Kasumi-1 (cell line): ENCODE data around the gene UNC50.

ENCODE experiments used
- DNase-seq, 2 experiments: peaks; one replicate each; lab custom pipeline; 2025; lab: John Stamatoyannopoulos, UW

UNC50 gene, protein sequence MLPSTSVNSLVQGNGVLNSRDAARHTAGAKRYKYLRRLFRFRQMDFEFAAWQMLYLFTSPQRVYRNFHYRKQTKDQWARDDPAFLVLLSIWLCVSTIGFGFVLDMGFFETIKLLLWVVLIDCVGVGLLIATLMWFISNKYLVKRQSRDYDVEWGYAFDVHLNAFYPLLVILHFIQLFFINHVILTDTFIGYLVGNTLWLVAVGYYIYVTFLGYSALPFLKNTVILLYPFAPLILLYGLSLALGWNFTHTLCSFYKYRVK

DNA sequence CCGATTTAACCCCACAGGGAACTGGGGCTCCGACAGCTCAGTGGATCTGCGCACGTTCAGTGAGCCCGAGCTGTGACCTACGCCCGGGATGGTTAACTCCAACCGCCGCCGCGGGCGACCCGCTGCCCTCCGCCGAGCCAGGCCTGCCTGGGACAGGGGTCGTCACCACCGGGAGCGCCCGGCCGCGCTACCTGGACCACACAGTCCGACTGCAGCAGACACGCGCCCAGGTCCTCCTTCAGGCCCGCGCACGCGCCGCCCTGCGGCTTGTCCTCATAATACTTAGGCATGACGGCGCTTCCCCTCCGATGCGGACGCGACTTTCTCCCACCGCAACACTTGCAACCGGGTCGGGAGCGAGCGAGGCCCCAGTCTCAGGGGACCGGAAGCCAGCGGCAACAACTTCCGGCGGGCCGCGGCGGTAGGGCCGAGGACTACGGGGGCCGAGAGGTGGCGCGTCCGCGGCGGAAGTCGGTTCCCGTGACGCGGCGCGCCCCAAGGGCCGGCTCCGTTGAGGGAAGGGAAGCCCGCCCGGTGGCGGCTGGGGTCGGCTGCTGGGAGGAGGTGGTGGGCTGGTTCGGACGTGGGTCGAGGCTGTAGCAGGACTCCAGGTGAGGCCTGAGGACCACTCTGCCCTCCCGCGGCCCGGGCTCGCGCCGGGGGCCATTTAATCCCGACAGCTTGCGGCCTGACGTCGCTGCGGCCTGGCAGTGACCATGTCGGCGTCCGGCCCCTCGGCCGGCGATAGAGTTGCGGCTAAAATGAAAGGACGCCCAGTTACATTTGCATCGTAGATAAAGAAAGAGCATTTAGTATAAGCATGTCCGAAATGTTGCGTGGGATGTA lies at the start of gene UNC50, which contains the start of gene COA5:
Gene UNC50, plus strand, starts transcription at position 474 of the 846 bp plus-strand sequence. CDS start 1,171 bp downstream, outside the sequence.
Gene COA5, minus strand, starts transcription at position 397 of the 846 bp plus-strand sequence. Its CDS starts 107 bp downstream, at position 290.
- peak; percentile 84 to 90 for DNase-seq

- no peak for DNase-seq
These were observed 49.4 kb upstream of the UNC50 start for GRCh38 chr2:98558852-98559530.

GRCh38 chr2:98559581-98559980 lies 48.8 kb upstream of the UNC50 start:
- peak; percentile 22 to 33 for DNase-seq

- DNase-seq, result no peak
These were observed 48.1 kb upstream of the UNC50 start for GRCh38 chr2:98560256-98560771.

DNA sequence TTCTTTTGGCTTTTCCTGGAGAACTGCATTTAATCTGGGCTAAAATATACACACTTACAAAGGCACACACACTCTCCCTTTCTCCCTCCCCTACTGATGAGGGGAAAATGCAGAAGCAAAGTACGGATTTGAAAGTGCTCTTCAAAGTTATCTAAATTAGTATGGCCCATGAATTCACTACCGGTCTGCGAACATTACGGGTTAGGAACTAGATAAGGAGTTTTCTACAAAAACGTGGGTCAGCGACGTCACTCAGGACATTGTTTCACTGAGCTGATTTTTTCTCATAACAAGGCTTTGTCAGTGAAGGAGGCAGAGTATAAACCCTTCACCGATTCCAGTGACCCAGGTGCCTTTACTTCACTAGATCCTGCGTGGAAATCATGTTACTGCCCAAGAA lies 47.4 kb upstream of the UNC50 start:
- DNase-seq, result no peak

GRCh38 chr2:98561902-98562695 lies 46.3 kb upstream of the UNC50 start:
- DNase-seq, result no peak

- no peak for DNase-seq
These were observed 45.0 kb upstream of the UNC50 start for GRCh38 chr2:98563394-98563793.

- no peak for DNase-seq
These were observed 43.8 kb upstream of the UNC50 start for GRCh38 chr2:98564541-98565132.

- DNase-seq, result no peak
These were observed 43.0 kb upstream of the UNC50 start for GRCh38 chr2:98565286-98565860.

- DNase-seq, result no peak
These were observed 42.4 kb upstream of the UNC50 start for GRCh38 chr2:98565941-98566340.

- no peak for DNase-seq
These were observed 40.0 kb upstream of the UNC50 start for GRCh38 chr2:98568161-98568956.

DNA sequence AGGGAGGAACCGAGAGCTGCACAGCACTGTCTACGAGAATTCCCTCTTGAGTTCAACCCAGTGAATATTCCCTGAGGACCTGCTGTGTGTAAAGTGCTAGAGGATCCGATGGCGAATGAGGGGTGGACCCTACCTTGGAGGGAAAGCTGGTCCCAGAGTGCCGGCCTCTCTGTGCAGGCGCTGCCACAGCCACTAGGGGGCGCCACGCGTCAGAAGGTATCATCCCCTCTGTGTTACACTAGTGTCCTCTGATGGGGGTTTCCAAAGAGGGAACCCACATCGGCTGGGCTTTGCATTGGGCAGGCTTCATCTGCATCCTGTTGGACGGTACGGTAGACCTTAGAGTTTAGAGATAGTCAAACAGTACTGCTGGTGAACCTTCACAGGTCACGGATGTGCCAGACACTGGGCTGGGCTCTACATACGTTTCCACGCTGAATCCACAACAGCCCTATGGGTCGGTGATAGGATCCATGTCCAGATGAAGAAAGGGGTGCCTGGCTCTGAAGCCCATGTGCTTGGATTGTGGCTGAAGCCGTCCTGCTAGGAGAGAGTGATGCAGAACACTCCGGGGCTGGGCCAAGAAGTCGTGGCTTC lies 39.1 kb upstream of the UNC50 start:
- DNase-seq, result peak in 1 of 2 experiments; percentile 14

DNA sequence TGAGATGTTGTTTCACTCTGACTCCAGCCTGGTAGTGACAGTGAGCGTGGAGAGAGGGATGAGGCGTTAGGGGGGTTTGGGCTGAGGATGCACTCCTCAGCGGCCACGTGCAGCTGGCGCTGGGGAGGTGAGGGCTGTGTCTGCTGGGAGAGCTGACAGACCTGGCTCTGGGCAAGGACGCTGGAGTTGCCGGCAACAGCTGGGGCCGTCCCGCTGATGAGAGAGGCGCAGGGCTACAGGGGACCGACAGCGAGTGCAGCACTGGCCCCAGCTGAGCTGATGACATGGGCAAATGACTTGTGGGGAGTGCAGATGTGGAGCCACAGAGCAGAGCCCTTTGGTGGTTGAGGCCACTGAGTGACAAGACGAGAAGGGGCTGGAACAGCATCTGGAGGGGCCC lies 38.5 kb upstream of the UNC50 start:
- DNase-seq, result no peak

- DNase-seq, result no peak
These were observed 38.0 kb upstream of the UNC50 start for GRCh38 chr2:98570356-98570755.

DNA sequence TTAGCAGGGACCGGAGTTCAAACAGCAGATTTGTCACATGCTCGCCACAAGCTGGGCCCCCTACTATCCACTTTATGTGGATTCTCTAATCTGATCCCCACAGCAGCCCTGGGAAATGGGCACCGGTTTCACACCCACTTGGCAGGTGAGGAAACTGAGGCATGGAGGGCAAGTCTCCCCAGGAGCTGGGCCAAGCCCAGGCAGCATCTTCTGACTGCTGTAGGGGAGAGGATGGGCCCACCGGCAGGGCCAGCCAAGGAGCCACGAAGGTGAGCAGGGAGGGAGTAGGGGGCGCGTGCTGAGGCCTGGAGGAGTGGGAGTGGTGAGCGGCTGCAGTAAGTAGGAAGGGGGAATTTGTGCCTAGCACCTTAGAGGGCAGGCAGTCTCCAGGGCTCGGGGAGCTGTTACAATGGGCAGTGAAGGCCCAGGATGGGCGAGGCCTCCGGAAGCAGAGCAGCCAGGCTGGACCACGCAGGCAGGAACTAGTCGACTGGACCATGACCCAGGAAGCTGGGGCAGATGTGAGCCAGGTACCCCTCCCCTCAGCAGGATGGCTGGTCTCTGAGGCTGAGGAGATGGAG lies 37.2 kb upstream of the UNC50 start:
- no peak for DNase-seq

DNA sequence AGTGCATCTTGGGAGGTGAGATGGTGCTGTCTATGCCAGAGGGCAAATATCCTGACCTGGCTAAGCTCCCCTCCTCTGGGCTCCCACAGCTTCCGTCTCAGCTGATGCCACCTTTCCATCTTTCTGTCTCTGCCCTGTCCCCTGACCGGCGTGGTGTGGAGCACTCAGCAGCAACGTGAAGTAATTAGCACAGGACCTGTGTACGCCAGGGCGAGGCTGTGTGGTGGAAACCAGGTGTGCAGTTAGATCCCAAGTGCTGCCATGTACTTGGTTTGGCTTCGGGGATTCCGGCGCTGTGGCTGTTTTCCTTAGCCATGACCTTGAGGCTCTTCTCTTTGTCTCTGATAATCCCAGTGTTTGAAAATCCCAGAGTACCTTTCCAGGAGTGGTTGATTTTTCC lies 36.6 kb upstream of the UNC50 start:
- no peak for DNase-seq

GRCh38 chr2:98572211-98572610 lies 36.2 kb upstream of the UNC50 start:
- DNase-seq, result no peak

- no peak for DNase-seq
These were observed 35.7 kb upstream of the UNC50 start for GRCh38 chr2:98572676-98573075.

- DNase-seq, result no peak
These were observed 35.0 kb upstream of the UNC50 start for GRCh38 chr2:98573426-98573825.
